ENCODE data around the gene SRD5A1. TPM values are rescaled to one million over a fixed set of nuclear protein-coding genes. Genes with fewer than 3 reads are reported as not detected.

The SRD5A1 gene
- total RNA-seq, 4 donors from 2014 or later, result 2.2 to 5.6 (median 3.4) TPM

DNA sequence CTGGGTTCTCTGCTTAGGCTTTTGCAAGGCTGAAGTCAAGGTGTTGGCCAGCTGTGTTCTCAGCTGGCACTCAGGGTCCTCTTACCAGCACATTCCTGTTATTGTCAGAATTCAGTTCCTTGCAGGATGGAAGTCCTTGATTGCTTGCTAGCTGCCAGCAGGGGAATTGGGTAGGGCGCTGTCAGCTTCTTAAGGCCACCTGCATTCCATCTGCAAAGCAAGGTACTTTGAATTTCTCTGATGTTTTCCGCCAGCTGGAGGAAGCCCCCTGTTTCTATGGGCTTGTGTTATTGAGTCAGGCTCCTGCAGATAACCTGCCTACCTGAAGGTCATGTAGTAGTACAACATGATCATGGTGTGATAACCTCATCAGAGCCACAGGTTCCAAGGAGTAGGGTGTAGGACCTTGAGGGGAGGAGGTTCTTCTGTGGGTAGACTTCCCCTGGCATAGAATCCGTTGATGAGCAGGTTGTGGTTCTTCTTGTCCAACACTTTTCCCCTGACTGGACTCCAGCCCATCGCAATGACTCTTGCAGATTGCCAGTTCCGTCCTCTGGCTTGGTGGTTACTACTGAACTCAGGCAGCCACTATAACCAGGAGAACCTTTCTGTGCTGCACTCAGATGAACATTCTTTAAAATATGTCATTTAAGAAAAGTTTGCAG lies 86.8 kb downstream of the SRD5A1 start:
- TF ChIP-seq POLR2A (IDR thresholded peaks at IDR 0.05), result no peak
- TF ChIP-seq POLR2AphosphoS5 (IDR thresholded peaks at IDR 0.05), result no peak
- no peak for TF ChIP-seq EP300 (IDR thresholded peaks at IDR 0.05)
- TF ChIP-seq CTCF (IDR thresholded peaks at IDR 0.05), result no peak
- no peak for ATAC-seq
- Histone ChIP-seq H3K36me3 (no peaks in the 10 kb centered on the region), H3K27ac (no peak overlapping the region), H3K4me3 (no peak overlapping the region), H3K9me3 (no peaks in the 10 kb centered on the region), H3K4me1 (peaks cover 5 to 100% (median 75%) of the 10 kb centered on the region in 3 donors), H3K27me3 (no peaks in the 10 kb centered on the region)
- WGBS, 2 donors (ENCODE audit: low coverage in 1 of 2), result 87% methylated on average over 3 of the region's 5 CpGs; no CpG with 5 or more reads in 1 of the 2 donors

- H3K27me3 ChIP-seq, result no peaks in the 10 kb centered on the region
- TF ChIP-seq EP300 (IDR thresholded peaks at IDR 0.05) (no peak), CTCF (IDR thresholded peaks at IDR 0.05) (no peak), POLR2A (IDR thresholded peaks at IDR 0.05) (no peak), POLR2AphosphoS5 (IDR thresholded peaks at IDR 0.05) (no peak)
- no peak overlapping the region for H3K4me3 ChIP-seq
- peak overlapping the region in 1 of 4 donors; percentile 60 for H3K27ac ChIP-seq
- no peaks in the 10 kb centered on the region for H3K9me3 ChIP-seq
- WGBS, 2 donors (ENCODE audit: low coverage in 1 of 2), result 79 to 100% methylated on average over 3 to 6 of the region's 6 CpGs
- no peaks in the 10 kb centered on the region for H3K36me3 ChIP-seq
- peaks cover 5 to 100% (median 70%) of the 10 kb centered on the region in 3 donors for H3K4me1 ChIP-seq
- ATAC-seq, result no peak
These were observed 87.3 kb downstream of the SRD5A1 start for GRCh38 chr5:6720561-6720921.

DNA sequence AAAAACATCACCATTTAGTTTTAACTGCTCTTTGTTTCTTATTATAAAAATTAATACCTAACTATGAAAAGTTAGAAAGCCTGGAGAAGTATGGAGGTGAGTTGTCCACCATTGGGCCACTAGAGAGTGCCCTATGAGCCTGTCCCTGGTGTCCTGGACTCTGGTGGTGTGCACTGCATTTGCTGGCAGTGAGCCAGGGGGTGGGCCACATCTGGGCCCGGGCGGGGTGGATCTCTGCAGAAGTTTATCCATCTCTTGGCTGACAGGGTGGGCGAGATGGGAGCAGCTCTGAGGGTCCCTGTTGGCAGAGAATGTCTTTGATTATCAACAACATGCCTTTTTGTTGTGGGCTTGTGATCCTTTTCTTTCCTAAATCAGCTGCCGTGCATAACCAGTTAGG lies 88.2 kb downstream of the SRD5A1 start:
- ATAC-seq, result peak; percentile 5
- TF ChIP-seq EP300 (IDR thresholded peaks at IDR 0.05) (no peak), POLR2AphosphoS5 (IDR thresholded peaks at IDR 0.05) (no peak), POLR2A (IDR thresholded peaks at IDR 0.05) (no peak), CTCF (IDR thresholded peaks at IDR 0.05) (no peak)
- peak overlapping the region in 1 of 2 donors; percentile 22 for H3K4me3 ChIP-seq
- peaks cover 5 to 100% (median 61%) of the 10 kb centered on the region in 3 donors for H3K4me1 ChIP-seq
- no peaks in the 10 kb centered on the region for H3K9me3 ChIP-seq
- 0 to 56% methylated on average over 1 to 2 of the region's 4 CpGs for WGBS, 2 donors (ENCODE audit: low coverage in 1 of 2)
- peak overlapping the region; percentile 55 to 69 (median 62) for H3K27ac ChIP-seq
- no peaks in the 10 kb centered on the region for H3K27me3 ChIP-seq
- H3K36me3 ChIP-seq, result no peaks in the 10 kb centered on the region

DNA sequence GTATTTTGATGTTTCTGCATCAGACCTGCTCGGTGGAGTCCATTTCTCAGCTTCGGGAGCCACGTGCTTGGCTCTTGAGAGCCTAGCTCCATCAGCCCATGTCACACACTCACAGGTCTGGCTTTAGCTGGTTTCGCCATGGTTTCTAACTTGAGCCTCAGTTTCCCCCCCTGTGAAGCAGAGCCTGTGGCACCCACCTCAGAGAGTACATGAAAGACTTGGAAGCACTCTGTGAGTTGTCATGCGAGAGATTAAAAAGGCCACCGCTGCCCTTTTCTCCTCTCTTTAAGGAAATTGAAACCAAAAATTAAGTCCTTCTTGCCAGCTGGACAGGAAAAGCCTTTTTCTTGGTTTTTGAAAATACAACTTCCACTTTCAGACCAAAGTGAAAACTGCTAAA lies 88.8 kb downstream of the SRD5A1 start:
- H3K27ac ChIP-seq, result peak overlapping the region; percentile 55 to 69 (median 62)
- no peak for TF ChIP-seq CTCF (IDR thresholded peaks at IDR 0.05)
- TF ChIP-seq POLR2AphosphoS5 (IDR thresholded peaks at IDR 0.05), result peak; percentile 18
- WGBS, 2 donors (ENCODE audit: low coverage in 1 of 2), result 13 to 24% methylated on average over 5 to 6 of the region's 6 CpGs
- peak; percentile 44 for ATAC-seq
- H3K36me3 ChIP-seq, result no peaks in the 10 kb centered on the region
- no peaks in the 10 kb centered on the region for H3K9me3 ChIP-seq
- H3K27me3 ChIP-seq, result no peaks in the 10 kb centered on the region
- peak overlapping the region; percentile 22 to 25 for H3K4me3 ChIP-seq
- peaks cover 3 to 100% (median 55%) of the 10 kb centered on the region in 3 donors for H3K4me1 ChIP-seq

All from gastroesophageal sphincter (tissue), 4 donors.